Left forelimb (tissue), 1 donor: Measurements from ENCODE around the gene APOL4.
"Not testable (repeated sequence)": the region's sequence is repeated elsewhere in the genome, so short reads cannot be mapped to it uniquely, and the experiment has no call there.

Source experiments
- DNase-seq: peaks from one replicate; pipeline ENCODE4 v3.0.0-alpha.2; 2018; ENCODE audit warnings: low spot score

APOL4 gene

DNA sequence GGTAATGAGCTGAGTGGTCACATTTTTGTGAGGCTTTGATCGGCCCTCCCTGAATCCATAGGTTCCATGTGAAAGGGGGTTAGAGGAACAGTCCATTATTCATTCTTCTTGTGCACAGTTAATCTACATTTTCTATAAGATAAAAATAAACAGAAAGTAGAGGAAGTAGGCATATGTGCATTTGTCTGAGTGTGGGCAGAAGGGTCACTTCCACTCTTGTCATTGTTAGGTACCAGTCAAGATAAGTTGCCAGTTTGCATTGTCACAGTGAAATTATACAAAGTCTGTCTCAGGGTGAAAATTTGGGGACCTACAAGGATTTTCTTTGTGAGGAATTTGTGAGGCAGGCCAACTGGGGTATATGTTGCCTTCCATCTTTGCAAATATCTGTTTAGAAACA is 4.6 kb upstream of the APOL4 start:
- no peak for DNase-seq

GRCh38 chr22:36205573-36205972 is 4.0 kb upstream of the APOL4 start:
- not testable (repeated sequence) for DNase-seq

DNA sequence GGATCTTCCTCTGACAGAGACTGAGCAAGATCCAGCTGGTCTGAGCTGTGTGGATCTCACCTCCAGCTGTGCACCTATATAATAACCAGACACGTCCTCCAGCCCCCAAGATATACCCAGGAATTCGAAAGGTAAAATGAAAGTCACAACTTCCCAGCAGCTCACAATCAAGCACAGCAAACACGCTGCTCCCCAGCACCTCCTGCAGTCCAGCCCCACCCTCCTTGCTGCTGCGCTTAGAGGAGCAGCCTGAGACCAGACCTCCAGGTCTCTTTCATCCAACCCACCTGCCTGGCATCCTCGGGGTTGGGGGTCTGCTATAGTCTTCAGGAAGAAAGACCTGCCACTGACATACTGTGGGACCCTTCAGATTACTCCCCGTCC is 3.0 kb upstream of the APOL4 start:
- DNase-seq: no peak

DNA sequence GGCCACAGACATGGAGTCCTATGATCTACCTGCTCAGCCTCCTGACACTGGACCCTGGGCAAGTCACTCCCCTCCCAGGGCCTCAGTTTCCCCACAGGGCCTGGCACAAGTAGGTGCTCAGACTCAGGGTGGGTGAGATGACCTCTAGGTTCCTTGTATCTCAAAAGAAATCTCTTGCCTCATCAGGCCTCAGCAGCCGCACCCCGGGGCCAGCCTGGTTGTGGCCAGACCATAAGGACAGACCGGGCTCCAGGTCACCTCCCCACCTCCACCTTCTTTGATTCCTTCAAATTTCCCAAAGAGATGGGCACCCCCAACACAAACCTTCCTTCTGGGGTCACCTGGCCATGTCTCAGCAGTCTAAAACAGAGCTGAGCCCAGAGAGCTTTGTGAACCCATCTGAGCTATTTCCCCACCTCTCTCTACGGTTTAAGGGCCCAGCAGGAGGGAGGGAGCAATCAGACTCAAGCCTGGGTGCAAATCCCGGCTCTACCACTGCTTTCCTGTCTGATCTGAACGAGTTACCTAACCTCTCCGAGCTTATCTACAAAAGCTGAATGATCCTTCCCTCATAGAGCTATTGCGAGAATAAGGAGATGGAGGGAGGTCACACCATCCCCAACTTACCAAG is 2.5 kb upstream of the APOL4 start:
- peak; percentile 34 for DNase-seq

GRCh38 chr22:36203441-36203840 is 1.8 kb upstream of the APOL4 start:
- DNase-seq: peak; percentile 37

DNA sequence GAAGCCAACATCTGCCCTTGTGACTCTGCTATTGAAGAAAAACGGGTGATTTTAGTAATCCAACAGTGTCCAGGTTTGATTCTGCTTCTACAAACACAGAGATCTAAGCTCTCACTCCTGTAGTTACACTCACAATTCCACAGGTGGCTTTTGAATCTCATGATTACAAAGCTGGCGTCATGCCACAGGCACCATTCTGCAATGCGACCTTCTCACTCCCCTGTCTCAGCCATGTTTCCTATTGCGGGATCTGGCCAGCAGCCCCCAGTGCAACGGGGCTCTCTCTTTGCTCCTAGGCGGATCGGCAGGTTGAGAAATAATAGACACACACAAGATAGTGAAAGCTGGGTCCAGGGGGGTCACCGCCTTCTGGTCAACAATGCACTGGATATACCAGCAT is 1.3 kb upstream of the APOL4 start:
- DNase-seq: peak; percentile 22

- not testable (repeated sequence) for DNase-seq
These were observed 584 bp downstream of the APOL4 start for GRCh38 chr22:36201025-36201424.

GRCh38 chr22:36199001-36199551 is 2.5 kb downstream of the APOL4 start:
- peak; percentile 63 for DNase-seq

- DNase-seq: peak; percentile 62
These were observed 3.1 kb downstream of the APOL4 start for GRCh38 chr22:36198536-36198935.

- DNase-seq: peak; percentile 70
These were observed 4.0 kb downstream of the APOL4 start for GRCh38 chr22:36197514-36198146.

DNA sequence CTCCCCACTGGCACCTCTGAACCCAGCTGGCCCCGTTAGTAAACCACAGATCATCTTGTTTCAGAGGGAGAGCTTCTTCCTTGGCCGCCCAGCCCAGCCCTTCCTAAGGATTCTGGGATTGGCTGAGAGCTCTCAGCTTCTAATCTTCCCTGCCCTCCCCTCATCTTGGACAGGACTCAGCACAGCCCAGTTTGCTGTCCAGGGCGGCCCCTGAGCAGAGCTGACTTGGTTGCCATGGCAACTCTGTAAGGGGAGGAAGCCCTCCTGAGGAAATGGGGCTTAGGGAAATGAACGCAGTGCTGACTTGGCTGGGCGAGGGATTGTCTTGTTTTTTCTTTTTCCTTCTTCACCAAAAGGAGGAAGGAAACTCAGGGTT is 4.6 kb downstream of the APOL4 start:
- DNase-seq: peak; percentile 64

GRCh38 chr22:36196254-36197064 is 5.2 kb downstream of the APOL4 start:
- DNase-seq: peak; percentile 55

GRCh38 chr22:36194971-36195370 is 6.6 kb downstream of the APOL4 start:
- DNase-seq: peak; percentile 69

DNA sequence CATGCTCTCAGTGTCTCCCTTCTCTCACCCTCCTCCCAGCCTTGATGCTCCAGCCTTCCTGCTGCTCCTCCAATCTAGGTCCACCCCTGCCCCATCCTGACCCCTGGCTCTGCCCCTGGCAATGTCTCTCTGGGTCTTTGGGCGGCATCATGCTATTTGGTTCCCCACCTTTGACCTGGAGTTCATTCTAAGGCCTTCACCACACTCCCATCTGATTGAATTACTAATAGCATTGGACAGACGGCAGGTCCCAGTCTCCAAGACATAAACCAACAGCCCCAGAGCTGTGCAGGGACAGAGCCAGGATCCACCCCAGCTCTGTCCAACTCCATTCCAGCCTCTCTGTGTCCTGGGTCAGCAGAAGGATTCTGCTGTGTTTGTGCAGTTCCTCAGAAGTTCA is 7.2 kb downstream of the APOL4 start:
- peak; percentile 53 for DNase-seq

- DNase-seq: peak; percentile 17
These were observed 8.0 kb downstream of the APOL4 start for GRCh38 chr22:36193577-36193976.

DNA sequence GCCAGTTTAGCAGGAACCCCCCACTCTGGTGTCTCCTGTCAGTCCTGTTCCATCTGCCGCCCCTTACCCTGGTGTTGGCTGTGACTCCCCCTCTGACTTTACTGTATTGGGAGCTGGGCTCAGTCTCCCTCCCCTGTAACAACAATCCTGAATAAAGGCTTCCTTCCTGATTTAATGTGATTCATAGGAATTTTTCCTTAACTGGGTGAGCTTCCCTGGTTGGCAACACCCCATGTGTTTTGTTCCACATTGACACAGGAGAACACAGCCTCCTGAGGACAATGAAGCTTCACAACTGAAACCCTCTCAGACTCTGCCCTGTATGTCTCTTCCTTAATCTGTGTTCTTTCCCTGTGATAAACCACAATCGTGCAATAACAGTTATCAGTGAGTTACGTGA is 8.4 kb downstream of the APOL4 start:
- DNase-seq: no peak

- peak; percentile 48 for DNase-seq
These were observed 9.1 kb downstream of the APOL4 start for GRCh38 chr22:36192542-36192941.

DNA sequence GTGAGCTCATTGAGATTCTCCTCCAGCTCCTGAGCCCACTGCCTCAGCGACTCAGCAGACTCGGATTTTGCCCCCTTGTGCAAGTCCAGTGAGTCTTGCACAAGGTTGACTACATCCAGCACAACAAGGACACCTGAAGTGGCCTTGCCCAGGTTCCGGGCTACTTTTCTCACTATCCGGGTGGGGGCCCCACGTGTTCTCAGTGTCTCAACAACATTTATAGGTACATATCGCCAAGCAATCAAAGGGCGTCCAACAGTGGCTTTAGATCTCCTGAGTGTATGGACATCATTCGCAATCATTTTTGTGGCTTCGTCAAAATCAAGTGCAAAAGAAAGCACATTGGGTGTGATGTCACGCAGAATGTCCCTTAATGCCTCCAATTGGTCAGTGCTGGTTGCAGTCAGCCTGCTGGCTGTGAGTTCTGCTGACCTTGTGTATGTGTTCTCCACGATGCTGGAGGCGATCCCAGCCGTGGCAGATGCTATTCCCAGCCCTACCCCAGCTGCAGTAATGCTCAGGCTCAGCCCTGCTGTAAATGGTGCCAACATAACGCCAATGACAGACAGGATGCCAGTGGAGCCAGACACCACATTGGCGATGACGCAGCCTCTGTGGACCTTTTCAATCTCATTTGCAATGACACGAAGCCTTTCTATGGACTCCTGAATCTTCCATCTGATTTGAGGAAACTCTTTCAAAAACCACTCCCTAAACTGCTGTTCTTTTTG is 10.3 kb downstream of the APOL4 start:
- DNase-seq: peak; percentile 66

DNA sequence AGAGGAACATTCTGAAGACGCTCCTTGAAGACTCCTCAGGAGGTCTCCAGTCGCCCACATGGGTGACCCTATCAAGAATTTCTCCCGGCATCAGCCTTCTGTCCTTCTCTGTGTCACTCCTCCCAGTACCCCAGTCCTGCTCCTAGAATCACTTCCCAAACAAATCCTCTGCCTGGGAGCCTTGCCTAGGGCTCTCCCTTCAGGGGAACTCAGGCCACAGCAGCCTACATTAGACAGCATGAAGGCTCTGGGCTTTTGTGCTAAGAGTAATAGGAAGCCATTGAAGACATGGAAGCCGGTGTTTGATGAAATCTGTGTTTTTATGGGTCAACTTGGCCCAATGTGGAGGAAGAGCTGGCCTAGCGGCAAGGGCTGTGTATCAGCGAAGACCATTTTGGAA is 13.7 kb downstream of the APOL4 start:
- not testable (repeated sequence) for DNase-seq

- DNase-seq: peak; percentile 17
These were observed 15.6 kb downstream of the APOL4 start for GRCh38 chr22:36185828-36186624.

DNA sequence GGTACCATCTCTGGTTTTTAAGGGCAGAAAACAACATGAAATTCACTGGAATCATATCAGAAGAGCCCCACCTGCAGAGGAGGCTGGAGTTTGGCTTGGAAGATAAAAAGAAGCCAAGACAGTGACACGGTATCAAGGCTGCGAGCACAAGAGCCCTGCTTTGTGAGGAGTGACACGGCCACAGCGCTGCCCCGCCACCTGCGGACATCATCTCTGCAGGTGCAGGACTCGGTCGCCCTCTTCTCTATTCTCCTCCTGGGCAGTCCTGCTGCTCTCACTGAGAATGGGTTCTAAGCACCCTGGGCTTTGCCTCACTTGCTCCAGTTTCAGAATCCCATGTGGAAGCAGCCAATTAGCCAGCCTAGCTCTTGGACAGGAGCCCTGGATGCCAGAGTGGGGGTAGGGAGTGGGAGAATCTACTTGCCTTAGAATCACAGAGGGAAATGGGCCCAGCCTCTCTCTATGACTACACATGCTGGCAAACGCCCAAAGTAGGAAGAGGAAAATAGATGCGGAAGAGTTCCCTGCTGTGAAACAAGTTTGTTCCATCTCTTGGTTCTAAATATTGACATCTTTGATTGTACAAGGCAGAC is 17.1 kb downstream of the APOL4 start:
- DNase-seq: peak; percentile 55
